GM19372 (cell line): ENCODE results near the gene RANBP9.

ENCODE experiments used
- ATAC-seq: cut with Tn5 transposase; IDR thresholded peaks from one replicate; pipeline ENCODE4 v1.9.1; 2021; ENCODE audit warnings: mild to moderate bottlenecking, low read depth, moderate library complexity; ENCODE audit not compliant: unreplicated experiment

RANBP9 gene

GRCh38 chr6:13655700-13656099 lies 55.9 kb downstream of the RANBP9 start:
- ATAC-seq: no peak

GRCh38 chr6:13654496-13654895 lies 57.1 kb downstream of the RANBP9 start:
- ATAC-seq: no peak

GRCh38 chr6:13653296-13653695 lies 58.3 kb downstream of the RANBP9 start:
- ATAC-seq: no peak

- no peak for ATAC-seq
Observed at GRCh38 chr6:13649393-13649792, 62.2 kb downstream of the RANBP9 start.

- no peak for ATAC-seq
Observed at GRCh38 chr6:13648850-13649249, 62.8 kb downstream of the RANBP9 start.

GRCh38 chr6:13643125-13643524 lies 68.5 kb downstream of the RANBP9 start:
- ATAC-seq: no peak

GRCh38 chr6:13641315-13641714 lies 70.3 kb downstream of the RANBP9 start:
- no peak for ATAC-seq

GRCh38 chr6:13638626-13639025 lies 73.0 kb downstream of the RANBP9 start:
- ATAC-seq: no peak

- ATAC-seq: no peak
Observed at GRCh38 chr6:13638014-13638413, 73.6 kb downstream of the RANBP9 start.

- no peak for ATAC-seq
Observed at GRCh38 chr6:13635948-13636658, 75.5 kb downstream of the RANBP9 start.

GRCh38 chr6:13633343-13633742 lies 78.3 kb downstream of the RANBP9 start:
- no peak for ATAC-seq

GRCh38 chr6:13630499-13630898 lies 81.1 kb downstream of the RANBP9 start:
- ATAC-seq: no peak

GRCh38 chr6:13629459-13630116 lies 82.0 kb downstream of the RANBP9 start:
- ATAC-seq: no peak

GRCh38 chr6:13624871-13625288 lies 86.8 kb downstream of the RANBP9 start:
- no peak for ATAC-seq

- ATAC-seq: no peak
Observed at GRCh38 chr6:13617066-13617465, 94.6 kb downstream of the RANBP9 start.

GRCh38 chr6:13615792-13616120 lies 95.9 kb downstream of the RANBP9 start:
- peak; percentile 8 for ATAC-seq

- peak; percentile 88 for ATAC-seq
Observed at GRCh38 chr6:13614926-13615791, 96.5 kb downstream of the RANBP9 start, which contains the start of gene NOL7. TSS of gene NOL7 (plus strand) at chr6:13615335. CDS start at chr6:13615359, 24 bp downstream.

- ATAC-seq: peak; percentile 19
Observed at GRCh38 chr6:13614126-13614925, 97.3 kb downstream of the RANBP9 start.

- ATAC-seq: no peak
Observed at GRCh38 chr6:13613029-13613594, 98.5 kb downstream of the RANBP9 start.

- ATAC-seq: no peak
Observed at GRCh38 chr6:13611715-13612114, 99.9 kb downstream of the RANBP9 start.
